Measurements from ENCODE around the gene DEDD2.
"Not testable (repeated sequence)": the region's sequence is repeated elsewhere in the genome, so short reads cannot be mapped to it uniquely, and the experiment has no call there.

DEDD2 gene, protein sequence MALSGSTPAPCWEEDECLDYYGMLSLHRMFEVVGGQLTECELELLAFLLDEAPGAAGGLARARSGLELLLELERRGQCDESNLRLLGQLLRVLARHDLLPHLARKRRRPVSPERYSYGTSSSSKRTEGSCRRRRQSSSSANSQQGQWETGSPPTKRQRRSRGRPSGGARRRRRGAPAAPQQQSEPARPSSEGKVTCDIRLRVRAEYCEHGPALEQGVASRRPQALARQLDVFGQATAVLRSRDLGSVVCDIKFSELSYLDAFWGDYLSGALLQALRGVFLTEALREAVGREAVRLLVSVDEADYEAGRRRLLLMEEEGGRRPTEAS

DNA sequence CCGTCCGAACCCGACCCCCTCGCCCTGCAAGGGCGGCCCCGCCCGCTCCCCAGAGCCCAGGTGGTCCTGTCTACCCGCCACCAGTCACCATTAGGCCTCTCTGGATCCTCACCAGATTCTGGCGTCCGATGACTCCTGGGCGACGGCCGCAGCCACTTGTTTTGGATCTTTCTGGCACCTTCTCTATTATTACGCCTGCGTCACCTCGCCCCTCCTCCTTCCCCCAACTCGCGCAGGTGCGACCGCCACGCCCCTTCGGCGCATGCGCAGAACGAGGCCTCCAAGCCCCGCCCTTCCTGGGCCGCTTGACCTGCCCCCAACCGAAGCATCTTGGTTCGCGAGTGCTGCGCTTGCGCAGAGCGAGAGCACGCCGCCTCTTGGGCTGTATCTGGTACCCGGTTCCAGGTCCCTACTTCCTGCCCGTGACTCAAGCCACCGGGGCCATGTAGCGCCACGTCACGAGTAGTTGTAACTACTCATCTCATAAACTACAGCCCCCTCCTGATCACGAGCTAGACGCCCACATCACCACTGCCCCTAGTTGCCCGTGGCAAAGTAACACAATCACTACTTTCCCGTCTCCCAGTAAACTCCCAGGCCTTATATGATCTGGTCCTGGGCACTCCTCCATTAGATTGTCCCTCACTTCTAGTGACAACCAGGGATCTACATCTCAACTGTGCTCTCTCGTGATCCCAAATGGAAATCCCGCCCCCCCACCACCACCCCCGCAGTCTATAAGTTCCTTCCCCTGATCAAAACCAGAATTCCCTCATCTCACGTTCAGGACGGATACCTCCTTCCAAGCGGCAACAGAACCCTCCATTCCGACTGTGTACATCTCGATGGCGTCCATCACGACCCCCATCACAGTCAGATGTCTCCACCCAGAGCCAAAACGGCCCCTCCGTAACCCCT lies at the start of gene DEDD2:
DEDD2 (minus strand) TSS at position 158 of the 918 bp plus-strand sequence. CDS start 670 bp downstream, outside the sequence.
- DNase-seq (ENCODE audit: low read depth in 2 of 2): peak; percentile 99

DNA sequence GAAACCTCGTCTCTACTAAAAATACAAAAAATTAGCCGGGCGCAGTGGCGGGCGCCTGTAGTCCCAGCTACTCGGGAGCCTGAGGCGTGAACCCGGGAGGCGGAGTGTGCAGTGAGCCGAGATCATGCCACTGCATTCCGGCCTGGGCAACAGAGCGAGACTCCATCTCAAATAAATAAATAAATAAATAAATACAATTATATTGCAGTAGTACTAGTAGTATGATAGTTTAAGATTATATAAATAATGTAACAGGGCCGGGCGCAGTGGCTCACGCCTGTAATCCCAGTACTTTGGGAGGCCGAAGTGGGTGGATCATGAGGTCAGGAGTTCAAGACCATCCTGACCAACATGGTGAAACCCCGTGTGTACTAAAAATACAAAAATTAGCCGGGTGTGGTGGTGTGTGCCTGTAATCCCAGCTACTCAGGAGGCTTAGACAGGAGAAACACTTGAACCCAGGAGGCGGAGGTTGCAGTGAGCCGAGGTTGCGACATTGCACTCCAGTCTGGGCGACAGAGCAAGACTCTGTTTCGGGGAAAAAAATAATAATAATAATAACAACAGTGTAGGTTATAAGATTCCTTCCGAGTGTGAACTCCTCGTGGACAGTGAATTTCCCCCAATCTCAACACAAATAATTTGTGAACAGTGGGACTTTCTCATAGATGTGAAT lies 49.6 kb upstream of the DEDD2 start:
- DNase-seq (ENCODE audit: low read depth in 2 of 2): not testable (repeated sequence)

DNA sequence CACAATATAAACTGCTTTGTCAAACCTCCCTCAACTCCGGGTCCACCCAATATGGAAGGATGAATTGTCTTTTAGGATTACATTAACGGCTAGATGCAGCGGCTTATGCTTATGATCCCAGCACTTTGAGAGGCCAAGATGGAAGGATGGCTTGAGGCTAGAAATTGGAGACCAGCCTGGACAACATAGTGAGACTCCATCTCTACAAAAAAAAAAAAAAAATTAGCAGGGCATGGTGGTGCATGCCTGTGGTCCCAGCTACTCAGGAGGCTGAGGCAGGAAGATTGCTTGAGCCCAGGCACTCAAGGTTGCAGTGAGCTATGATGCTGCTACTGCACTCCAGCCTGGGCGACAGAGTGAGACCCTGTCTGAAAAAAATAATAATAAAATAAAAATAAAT lies 48.6 kb upstream of the DEDD2 start:
- DNase-seq (ENCODE audit: low read depth in 2 of 2): not testable (repeated sequence)

DNA sequence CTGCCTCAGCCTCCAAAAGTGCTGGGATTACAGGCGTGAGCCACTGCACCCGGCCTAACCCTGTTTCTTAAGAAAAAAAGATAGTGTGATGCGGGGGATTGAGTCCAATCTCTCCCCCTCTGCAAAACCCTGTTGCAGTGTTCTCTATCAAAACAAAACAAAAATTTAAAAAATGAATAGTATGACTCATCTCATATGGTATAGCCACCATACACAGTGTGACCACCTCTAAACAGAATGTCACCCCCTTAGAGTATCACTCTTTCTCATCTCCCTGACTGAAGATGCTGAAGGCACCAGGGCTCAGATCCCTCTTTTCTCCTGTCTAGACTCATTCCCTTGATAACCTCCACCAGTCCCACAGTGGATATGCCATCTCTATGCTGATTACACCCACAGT lies 44.3 kb upstream of the DEDD2 start:
- no peak for DNase-seq (ENCODE audit: low read depth in 2 of 2)

DNA sequence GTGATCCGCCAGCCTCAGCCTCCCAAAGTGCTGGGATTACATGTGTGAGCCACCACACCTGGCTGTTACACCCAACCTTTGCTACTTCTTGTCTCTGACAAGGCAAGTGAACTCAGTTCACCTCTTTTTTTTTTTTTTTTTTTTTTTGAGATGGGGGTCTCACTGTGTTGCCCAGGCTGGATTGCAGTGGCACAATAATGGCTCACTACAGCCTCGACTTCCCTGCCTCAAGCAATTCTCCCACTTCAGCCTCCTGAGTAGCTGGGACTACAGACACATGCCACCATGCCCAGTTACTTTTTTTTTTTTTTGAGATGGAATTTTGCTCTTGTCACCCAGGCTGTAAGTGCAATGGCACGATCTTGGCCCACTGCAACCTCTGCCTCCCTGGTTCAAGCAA lies 40.4 kb upstream of the DEDD2 start:
- DNase-seq (ENCODE audit: low read depth in 2 of 2): not testable (repeated sequence)

DNA sequence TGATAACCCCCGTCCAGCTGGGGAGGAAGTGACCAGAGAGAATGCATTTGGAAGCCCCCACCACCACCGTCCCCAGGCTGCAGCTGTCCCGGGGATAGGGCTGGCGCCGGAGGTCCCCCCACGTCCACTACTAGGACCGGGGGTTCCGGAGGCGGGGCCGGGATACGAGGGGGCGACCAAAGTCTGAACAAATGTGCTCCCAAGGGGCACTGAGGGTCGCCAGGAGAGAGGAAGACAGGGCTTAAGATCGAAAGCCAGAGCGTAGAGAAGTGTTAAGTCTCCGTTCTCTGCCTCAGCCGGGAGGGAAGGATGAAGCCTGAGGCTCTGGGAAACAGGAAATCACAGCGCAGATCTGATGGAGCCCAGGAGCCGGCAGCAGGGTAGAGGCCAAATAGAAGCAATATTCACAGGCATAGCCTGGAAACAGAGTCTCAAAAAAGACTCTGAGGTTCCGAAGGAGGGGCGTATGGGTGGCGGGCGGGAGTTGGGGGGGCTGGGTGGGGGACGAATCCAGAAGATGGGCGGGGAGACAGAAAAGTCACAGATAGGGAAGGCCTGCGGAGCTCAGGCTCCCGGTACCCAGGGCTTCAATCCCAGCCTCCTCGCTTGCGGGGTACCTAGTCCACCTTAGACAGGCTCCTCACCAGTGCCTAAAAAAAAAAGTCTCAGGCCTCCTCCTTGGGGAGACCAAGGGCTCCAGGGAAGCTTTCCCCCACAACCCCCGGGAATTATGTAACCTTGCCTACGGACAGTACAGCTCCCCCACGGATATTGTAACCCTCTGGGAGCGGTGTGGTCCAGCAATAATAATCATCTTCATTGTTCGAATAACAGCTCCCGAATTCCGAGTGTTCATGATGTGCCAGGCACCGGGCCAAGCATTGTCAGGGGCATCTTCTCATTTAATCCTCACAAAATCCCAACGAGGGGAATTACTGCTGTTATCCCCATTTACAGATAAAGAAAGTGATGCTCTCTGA lies 38.6 kb upstream of the DEDD2 start:
- no peak for DNase-seq (ENCODE audit: low read depth in 2 of 2)

DNA sequence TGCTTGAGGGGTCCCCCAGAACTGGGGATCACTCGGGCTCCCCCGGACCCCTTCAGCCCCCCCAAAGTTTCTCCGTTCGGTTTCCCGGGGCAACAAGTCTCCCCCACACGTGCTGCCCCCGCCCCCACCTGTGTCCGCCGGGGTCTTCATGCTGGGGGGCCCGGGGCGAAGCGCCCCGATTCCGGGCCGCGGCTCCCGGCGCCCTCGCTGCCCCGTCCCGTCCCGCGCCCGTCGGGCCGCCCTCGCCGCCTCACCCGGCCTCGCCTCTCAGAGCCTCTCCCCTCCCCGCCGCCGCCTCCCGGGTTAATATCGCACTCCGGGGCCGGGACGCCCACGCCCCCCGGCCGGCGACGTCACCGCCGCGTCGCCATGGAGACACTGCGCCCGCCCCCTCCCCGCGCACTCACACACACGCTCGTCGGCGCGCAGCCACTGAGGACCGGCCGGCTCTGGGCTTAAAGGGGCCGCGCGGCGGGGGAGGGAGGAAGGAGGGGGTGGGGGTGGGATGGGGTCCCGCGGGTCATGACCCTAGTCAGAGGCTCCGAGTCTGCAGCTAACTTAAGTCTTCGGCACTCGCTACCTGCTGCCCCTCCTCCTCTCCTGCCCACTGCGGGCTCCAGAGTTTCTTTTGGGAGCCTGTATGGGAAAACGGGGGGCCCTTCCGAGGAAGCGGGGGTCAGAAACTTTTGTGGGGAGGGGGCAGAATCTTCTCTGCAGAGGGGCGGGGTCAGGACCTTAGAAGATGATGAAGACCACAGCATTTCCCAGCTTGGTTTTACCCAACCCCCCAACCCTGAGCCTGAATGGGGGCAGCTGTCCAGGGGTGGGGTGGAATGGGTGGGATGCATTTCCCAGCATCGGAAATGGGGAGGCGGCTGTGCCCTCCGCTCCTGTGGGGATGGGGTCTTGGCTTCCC lies 37.6 kb upstream of the DEDD2 start, which contains the start of gene ERF:
ERF (minus strand) TSS at position 279 of the 916 bp plus-strand sequence; CDS start at position 150, 129 bp downstream.
- DNase-seq (ENCODE audit: low read depth in 2 of 2): peak; percentile 81 to 90

DNA sequence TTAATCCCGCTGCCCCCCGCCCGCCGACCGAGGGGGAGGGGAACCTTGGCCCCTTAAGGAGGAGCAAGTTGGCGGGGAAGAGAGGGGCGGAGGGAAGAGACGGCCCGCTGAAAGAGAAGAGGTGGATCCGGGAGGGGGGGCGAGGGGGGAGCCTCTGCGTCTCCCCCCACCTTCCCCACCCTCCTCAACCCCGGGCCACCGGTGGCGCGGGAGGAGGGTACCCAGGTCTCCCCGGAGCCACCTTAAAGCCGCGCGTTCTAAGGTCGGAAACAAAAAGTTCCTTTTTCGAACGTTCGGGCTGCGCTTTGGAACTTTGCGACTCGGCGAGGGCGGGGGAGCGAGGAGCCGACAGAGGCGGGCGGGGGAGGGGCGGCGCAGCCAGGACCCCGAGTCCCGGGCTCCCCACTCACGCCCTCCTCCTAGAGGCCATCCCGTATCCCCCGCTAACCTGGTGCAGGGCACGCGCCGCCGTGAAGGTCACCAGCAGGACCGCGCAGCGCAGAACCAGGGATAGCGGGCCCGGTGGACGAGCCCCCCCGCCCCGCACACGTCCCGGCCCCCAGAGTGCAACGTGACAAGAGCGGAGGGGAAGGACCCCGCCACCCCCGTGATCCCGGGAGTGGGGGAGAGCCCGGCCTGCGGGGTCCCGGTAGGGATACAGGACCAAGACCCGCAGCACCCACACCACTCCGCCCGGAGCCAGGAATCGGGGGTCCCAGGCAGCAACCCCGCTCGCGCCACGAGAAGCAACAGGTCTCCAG lies 36.8 kb upstream of the DEDD2 start:
- DNase-seq (ENCODE audit: low read depth in 2 of 2): peak; percentile 56 to 77

DNA sequence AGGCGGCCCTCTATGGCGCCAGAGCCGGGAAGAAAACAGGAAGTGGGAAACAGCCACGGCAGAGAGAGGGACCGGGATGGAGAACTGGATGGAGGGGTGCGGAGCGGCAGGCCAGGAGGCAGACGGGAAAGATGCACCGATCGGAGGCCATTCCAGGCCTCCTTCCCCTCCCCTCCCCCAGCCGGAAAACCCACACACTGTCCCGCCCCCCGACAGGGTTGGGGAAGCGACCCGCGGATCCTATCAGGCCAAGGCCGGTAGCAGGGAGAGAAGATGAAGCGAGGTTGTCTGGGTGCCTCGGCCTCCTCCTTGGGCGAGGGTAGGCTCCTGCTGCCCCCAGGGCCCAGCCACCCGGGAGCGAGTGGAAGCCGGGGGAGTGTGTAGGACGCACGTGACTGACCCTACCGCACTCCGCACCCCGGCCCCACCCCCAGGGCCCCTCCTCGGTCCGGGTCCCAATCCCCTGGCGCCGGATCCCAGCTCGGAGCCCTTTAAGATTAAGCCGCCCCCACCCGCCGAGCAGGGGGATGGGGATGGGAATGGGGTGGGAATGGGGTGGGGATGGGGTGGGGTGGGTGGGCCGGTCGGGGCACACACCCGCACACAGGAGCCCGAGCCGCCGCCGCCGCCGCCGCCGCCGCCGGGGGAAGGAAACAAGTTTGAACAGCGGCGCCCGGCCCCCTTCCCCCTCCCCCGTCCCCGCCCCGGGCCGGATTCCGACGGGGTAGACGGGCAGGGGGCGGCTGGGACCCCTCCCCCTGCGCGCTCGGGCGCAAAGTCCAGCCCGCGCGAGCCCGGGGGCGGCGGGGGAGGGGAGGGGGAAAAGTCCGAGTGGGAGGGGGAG lies 36.0 kb upstream of the DEDD2 start:
- peak in 1 of 2 donors; percentile 55 for DNase-seq (ENCODE audit: low read depth in 2 of 2)

DNA sequence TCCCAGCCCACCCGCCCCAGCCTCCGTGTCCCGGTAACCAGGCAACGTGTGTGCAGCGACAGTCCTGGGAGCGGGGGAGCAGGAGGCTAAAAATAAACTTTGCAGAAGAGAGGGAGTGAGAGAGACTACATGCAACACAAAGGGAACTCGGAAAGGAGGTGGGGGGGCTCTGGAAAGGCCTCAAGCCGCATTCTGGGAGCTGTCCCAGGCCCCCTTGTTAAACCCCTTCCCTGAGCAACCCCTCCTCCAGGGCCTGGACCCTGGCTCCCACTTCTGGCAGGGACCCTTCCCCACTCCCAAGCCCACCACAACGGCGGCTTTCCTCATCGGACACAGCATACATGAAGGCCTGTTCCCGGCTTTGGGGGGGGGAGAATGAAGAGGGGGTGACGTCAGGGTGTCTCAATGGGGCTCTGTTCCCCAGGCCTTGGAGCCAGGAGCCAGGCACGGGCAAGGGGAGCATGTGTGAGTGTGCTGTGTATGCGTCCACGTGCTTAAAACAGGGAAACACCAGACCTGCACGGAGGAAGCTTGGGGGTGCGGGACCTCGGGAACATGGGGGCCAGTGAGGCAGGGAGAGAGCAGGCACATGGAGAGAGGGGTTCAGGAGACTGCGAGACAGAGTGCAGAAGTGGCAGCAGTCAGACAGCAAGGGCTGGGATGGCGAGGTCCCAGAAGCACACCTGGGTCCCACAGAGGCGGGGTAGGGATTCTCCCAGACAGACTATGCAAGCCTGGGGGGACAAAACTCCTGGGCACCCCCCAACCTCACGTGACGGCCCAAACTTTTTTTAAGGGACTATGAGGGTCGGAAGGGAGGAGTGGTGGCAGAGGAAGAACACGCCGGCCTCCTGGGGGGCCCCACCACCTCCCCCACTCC lies 35.1 kb upstream of the DEDD2 start:
- DNase-seq (ENCODE audit: low read depth in 2 of 2): no peak

DNA sequence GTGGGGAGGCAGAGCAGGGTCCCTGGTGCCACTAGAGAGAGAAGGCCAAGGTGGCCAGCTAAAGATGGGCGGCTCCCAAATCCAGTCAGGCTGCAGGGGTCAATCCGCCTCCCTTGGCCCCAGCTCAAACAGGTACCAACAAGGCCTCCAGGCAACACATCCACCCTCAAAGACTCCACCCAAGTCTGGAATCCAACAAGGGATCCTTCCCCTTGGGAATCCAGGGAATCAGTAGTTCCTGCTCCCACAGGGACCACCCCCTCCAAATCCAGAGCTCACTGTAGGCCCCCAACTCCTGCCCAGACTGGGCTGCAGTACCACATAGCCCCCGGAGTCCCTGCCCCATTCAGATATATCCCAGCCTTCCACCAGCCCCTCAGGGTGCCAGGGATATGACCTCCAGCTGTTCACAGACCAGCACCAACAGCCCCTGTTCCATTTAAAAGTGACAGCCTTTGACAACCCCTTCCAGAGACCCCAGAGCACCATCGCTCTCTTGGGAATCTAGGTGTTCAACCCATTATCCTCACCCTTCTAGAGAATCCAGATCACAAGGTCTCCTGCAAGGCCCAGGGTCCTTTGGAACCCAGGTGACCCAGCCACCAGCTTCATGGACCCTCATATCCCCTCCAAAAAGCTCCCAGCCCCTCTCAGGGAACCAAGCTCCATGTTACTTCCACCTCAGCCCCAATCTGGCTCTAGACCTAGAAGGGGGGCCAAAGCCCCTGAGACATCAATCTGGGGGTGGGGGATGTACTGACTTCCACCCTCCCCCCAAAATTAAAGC lies 34.3 kb upstream of the DEDD2 start:
- DNase-seq (ENCODE audit: low read depth in 2 of 2): no peak

DNA sequence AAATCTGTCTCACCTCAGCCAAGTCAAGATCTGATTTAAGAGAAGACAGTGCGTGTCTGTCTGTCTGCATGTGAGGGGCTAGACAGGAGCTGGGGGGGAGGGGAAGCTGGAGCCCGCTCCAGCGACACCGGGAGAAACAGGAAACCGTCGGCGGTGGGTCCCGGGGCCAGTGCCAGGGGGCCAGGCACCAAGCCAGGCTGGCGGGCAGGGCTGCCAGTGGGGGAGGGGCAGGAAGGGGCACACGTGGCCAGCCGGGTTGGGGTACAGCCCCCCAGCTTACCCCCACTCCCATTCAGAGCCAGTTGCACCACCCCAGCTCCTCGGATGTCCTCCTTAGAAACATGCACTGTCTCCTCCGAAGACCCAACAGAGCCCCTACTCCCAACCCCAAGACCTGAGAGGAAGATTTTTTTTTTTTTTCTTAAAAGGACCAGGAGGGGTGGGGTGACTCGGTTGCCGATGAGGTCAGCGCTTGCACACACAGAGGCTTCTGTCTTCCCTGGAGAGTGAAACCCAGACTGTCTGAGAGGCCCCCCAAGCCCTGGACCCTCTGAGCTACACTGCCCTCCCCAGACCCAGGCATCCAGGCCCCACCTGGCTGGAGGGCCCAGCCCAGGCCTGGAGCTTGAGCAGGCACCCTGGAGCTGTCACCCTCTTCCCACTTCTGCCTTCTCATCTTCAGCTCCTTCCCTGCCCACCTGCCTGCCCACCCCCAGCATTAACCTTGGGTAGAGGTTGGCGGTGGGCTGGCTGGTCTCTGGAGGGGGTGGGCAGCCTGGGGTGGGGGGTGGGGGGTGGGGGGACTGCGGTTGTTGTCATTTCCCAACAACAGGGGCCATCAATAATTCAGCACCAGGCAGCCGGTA lies 33.4 kb upstream of the DEDD2 start:
- no peak for DNase-seq (ENCODE audit: low read depth in 2 of 2)

DNA sequence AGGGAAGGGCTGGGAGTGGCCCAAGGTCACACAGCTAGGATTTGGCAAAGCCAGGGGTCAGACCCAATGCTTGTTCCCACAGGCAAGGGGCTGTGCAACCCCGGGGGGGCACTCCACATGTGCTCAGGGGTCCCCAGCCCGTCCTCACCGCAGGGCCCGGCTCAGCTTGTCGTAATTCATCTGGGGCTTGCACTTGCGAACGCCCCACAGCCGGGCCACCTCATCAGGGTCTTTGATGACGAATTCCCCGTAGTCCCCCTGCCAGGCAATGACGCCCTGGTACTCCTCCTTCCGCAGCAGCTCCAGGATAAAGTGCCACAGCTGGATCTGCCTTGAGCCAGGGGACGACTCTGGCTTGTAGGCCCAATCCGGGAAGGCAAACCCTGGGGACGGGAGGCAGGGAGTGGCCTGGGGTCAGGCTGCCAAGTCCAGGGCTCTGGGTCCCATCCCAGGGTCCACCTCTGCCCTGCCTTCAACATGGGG lies 32.7 kb upstream of the DEDD2 start:
- no peak for DNase-seq (ENCODE audit: low read depth in 2 of 2)

DNA sequence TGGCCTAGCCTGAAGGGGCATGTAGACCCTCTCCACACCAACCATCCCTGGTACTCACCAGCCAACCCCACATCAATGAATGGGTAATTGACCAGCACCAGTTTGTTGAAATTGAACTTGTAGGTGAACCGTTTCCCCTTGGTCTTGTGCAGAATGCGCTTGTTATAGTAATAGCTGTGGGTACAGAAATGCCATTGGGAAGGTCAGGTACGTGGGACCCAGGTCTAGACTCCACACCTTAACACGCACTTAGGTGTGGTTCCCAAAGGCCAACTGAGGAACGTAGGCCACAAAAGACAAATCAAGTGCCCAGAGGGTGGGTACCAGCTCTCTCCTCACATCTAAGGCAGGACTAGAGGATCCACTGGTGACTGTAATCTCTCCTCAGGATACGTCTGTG lies 32.3 kb upstream of the DEDD2 start:
- DNase-seq (ENCODE audit: low read depth in 2 of 2): no peak

DNA sequence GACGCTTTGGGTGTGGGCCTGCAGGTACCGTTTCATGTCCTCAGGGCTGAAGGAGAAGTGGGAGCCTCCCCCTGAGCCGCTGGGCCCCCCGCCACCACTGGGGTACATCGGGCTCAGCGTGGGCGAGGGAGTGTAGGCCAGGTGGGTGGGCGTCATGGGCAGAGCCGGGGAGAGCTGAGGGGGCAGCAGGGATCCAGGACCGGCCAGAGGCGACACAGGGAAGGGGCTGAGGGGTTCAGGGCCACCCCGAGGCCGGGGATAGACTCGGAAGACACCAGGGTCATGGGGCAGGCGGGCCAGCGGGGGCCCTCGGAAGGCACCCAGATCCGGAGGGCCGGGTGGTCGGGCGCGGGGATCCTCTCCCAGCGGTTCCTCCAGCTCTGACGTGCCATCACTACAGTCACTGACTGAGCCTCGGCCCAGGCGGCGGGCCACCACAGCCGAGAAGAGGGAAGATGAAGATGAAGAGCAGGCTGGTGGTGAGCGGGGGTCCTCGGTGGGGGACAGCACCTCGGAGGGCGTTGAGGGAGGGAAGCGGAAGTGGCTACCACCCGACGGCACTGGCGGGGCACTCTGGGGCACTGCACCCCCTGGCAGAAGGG lies 31.8 kb upstream of the DEDD2 start:
- DNase-seq (ENCODE audit: low read depth in 2 of 2): no peak
